GM11168 (cell line): ENCODE results near the gene SGPP2.
"Not testable (repeated sequence)": the region's sequence is repeated elsewhere in the genome, so short reads cannot be mapped to it uniquely, and the experiment has no call there.

Experiments used
- in situ Hi-C: fragments of 300-500 bp; cut with MboI; formaldehyde crosslinking; loops from one replicate; pipeline ENCODE4 v1.12.0; 2022; ENCODE audit warnings: low sequenced_read_pairs; ENCODE audit not compliant: unreplicated experiment

The SGPP2 gene

GRCh38 chr2:222566229-222566628 is 141.9 kb downstream of the SGPP2 start:
- in situ Hi-C loops: loop anchor here (25.0 kb wide), 1 partner anchor 504 kb away; no protein-coding TSS in a partner anchor

- in situ Hi-C loops: loop anchor here (25.0 kb wide), 1 partner anchor 507 kb away; no protein-coding TSS in a partner anchor
These were observed 144.5 kb downstream of the SGPP2 start for GRCh38 chr2:222568865-222569264.

GRCh38 chr2:222569826-222570225 is 145.5 kb downstream of the SGPP2 start:
- in situ Hi-C loops: loop anchor here (5.0 to 25.0 kb wide), 2 partner anchors 248 to 508 kb away; a partner anchor contains a TSS

- in situ Hi-C loops: loop anchor here (5.0 to 25.0 kb wide), 2 partner anchors 250 to 510 kb away; a partner anchor contains a TSS
These were observed 147.9 kb downstream of the SGPP2 start for GRCh38 chr2:222572264-222572721.

- in situ Hi-C loops: loop anchor here (5.0 to 25.0 kb wide), 2 partner anchors 250 to 510 kb away; a partner anchor contains a TSS
These were observed 148.4 kb downstream of the SGPP2 start for GRCh38 chr2:222572751-222573174.

- in situ Hi-C loops: no loop called here
These were observed 151.3 kb downstream of the SGPP2 start for GRCh38 chr2:222575618-222576017.

GRCh38 chr2:222576171-222577081 is 152.1 kb downstream of the SGPP2 start:
- in situ Hi-C loops: no loop called here

GRCh38 chr2:222577341-222577740 is 153.0 kb downstream of the SGPP2 start:
- in situ Hi-C loops: no loop called here

- in situ Hi-C loops: no loop called here
These were observed 158.6 kb downstream of the SGPP2 start for GRCh38 chr2:222582928-222583327.

GRCh38 chr2:222584589-222584988 is 160.2 kb downstream of the SGPP2 start:
- in situ Hi-C loops: not testable (repeated sequence)

- in situ Hi-C loops: no loop called here
These were observed 167.3 kb downstream of the SGPP2 start for GRCh38 chr2:222591661-222592060.

- in situ Hi-C loops: no loop called here
These were observed 167.8 kb downstream of the SGPP2 start for GRCh38 chr2:222592176-222592575.

- in situ Hi-C loops: no loop called here
These were observed 170.3 kb downstream of the SGPP2 start for GRCh38 chr2:222594679-222595078.

- in situ Hi-C loops: no loop called here
These were observed 171.2 kb downstream of the SGPP2 start for GRCh38 chr2:222595581-222595980.

GRCh38 chr2:222598611-222599010 is 174.3 kb downstream of the SGPP2 start:
- in situ Hi-C loops: no loop called here

- in situ Hi-C loops: no loop called here
These were observed 179.2 kb downstream of the SGPP2 start for GRCh38 chr2:222603501-222603900.

- in situ Hi-C loops: no loop called here
These were observed 180.6 kb downstream of the SGPP2 start for GRCh38 chr2:222604749-222605515.

- in situ Hi-C loops: no loop called here
These were observed 182.0 kb downstream of the SGPP2 start for GRCh38 chr2:222606306-222606705.

GRCh38 chr2:222608081-222608480 is 183.7 kb downstream of the SGPP2 start:
- in situ Hi-C loops: no loop called here

- in situ Hi-C loops: no loop called here
These were observed 185.0 kb downstream of the SGPP2 start for GRCh38 chr2:222609381-222609780.
